Measurements from ENCODE around the gene ANGEL2. TPM values are rescaled to one million over a fixed set of nuclear protein-coding genes. Genes with fewer than 3 reads are reported as not detected.

Gene ANGEL2
- total and polyA plus RNA-seq, 2 experiments from 2014 or later, result 15.2 to 49.6 TPM

DNA sequence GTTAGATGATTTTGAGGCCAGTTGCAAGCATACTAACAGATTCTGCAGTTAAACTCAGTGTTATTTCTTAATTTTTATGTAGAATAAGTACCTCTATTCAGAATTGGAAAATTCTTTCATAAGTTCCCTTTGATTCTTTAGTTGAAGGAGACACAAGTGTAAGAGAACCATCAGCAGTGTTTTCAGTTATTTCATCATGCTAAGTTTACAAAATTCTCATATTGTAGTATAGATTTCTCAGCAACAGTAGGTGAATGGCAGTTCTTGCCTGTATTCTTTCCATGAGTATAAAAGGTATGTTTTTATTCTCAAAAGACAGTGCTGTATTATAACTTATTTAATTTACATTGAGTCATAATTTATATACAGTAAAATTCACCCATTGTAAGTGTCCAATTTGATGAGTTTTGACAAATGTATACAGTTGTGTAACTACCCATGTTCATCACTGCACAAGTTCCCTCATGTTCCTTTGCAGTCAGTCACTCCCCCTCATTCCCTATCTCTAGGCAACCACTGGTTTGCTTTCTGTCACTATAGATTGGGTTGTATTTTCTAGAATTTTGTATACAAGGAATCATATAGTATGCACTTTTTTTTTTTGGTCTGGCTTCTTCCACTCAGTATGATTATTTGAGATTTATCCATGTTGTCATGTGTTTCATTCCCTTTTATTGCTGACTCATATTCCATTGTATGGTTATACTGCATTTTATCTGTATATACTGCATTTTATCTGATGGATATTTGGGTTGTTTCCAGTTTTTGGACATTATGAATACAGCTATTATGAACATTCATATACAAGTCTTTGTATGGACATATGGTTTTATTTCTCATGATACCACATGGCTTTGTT lies 39.3 kb upstream of the ANGEL2 start (continued):
- TF ChIP-seq CTCF (conservative IDR thresholded peaks at IDR 0.05; ENCODE audit: low read depth in 2 of 2) (no peak), EZH2phosphoT487 (IDR thresholded peaks at IDR 0.05; ENCODE audit: unreplicated experiment) (no peak), ZNF331 (CRISPR knock-in tag; IDR thresholded peaks at IDR 0.05; ENCODE audit: low read depth) (no peak), STAT1 (IDR thresholded peaks at IDR 0.05; ENCODE audit: unreplicated experiment) (no peak), REST (IDR thresholded peaks at IDR 0.05; ENCODE audit: unreplicated experiment) (no peak), EZH2 (IDR thresholded peaks at IDR 0.05; ENCODE audit: low read depth, unreplicated experiment) (no peak), ZNF114 (CRISPR knock-in tag; IDR thresholded peaks at IDR 0.05) (no peak)

DNA sequence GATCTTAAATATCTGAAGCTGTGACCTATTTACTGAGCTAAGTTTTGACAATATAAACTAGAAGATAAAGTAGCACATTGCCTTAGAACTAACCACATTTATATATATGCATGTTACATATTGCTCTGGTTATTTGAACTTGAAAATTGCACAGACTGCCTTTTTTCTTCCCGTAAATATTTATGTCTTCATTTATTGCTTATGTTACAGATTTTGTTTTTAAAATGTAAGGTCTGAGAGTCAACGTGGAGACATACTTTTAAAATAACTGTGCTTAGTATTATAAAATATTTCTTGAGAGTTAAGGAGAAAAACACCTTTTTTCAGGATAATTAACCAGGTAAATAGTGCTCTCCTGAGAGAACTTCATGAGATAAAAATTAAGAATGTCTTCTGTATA lies 38.5 kb upstream of the ANGEL2 start:
- H3K27me3 ChIP-seq (ENCODE audit: insufficient read depth), result no peaks in the 10 kb centered on the region
- peaks cover 7% of the 10 kb centered on the region; the same call in 1 of the 2 replicates for H3K9me2 ChIP-seq (ENCODE audit: insufficient read depth)
- no peaks in the 10 kb centered on the region; the same call in 1 of the 2 replicates for H4K20me1 ChIP-seq (replicated peaks; ENCODE audit: insufficient read depth)
- no peak overlapping the region for H3K27ac Mint-ChIP-seq
- no peak overlapping the region for H3K4me3 ChIP-seq
- no peak overlapping the region for H3K27ac ChIP-seq (ENCODE audit: low read depth)
- no peak overlapping the region for H3K4me2 ChIP-seq
- peaks cover 5% of the 10 kb centered on the region; the same call in 2 of the 3 replicates for H3K9me3 Mint-ChIP-seq
- H3K27me3 Mint-ChIP-seq (ENCODE audit: insufficient read depth, low read depth, poor library complexity), result peaks cover 9% of the 10 kb centered on the region
- H3K4me3 Mint-ChIP-seq, result no peak overlapping the region
- H3K36me3 Mint-ChIP-seq (ENCODE audit: low read depth), result peaks cover 8% of the 10 kb centered on the region
- H2AFZ ChIP-seq, result no peak overlapping the region
- no peak for ATAC-seq
- DNase-seq (ENCODE audit: low spot score), result no peak
- H3K4me1 Mint-ChIP-seq, result peaks cover 38% of the 10 kb centered on the region
- no peaks in the 10 kb centered on the region for H3K36me3 ChIP-seq (ENCODE audit: insufficient read depth)
- H3F3A ChIP-seq (replicated peaks; ENCODE audit: low read depth), result no peaks in the 10 kb centered on the region; the same call in 1 of the 2 replicates
- H3K79me2 ChIP-seq (replicated peaks; ENCODE audit: insufficient read depth), result peaks cover 74% of the 10 kb centered on the region
- H3K4me1 ChIP-seq (ENCODE audit: insufficient read depth), result peaks cover 17% of the 10 kb centered on the region
- TF ChIP-seq REST (IDR thresholded peaks at IDR 0.05; ENCODE audit: unreplicated experiment), result no peak
